Osteoblast (primary cell): ENCODE data around the gene PIH1D1. TPM values are rescaled to one million over a fixed set of nuclear protein-coding genes. Genes with fewer than 3 reads are reported as not detected.

Source experiments
- DNase-seq: peaks from one replicate; pipeline ENCODE4 v3.0.0; 2011; ENCODE audit warnings: low spot score, mixed read lengths; ENCODE audit not compliant: insufficient read length; ENCODE audit errors: missing footprints
- H2AFZ ChIP-seq: 2 replicates; pipeline ENCODE4 v1.6.0; 2011; ENCODE audit warnings: mild to moderate bottlenecking, low read length
- H3K27ac ChIP-seq: 2 replicates; pipeline ENCODE4 v1.5.1; 2011; ENCODE audit warnings: mild to moderate bottlenecking, low read depth, low read length, moderate library complexity
- H3K27me3 ChIP-seq: 2 replicates; pipeline ENCODE4 v1.6.0; 2012; ENCODE audit warnings: mild to moderate bottlenecking, control low read depth, inconsistent platforms, low read length, moderate library complexity; ENCODE audit not compliant: insufficient read depth
- H3K36me3 ChIP-seq: 2 replicates; pipeline ENCODE4 v1.5.1; 2011; ENCODE audit warnings: mild to moderate bottlenecking, low read length, control low read depth, moderate library complexity; ENCODE audit not compliant: insufficient read depth
- H3K4me1 ChIP-seq: 2 replicates; pipeline ENCODE4 v1.5.1; 2011; ENCODE audit warnings: mild to moderate bottlenecking, low read length, control low read depth, moderate library complexity; ENCODE audit not compliant: insufficient read depth
- H3K4me2 ChIP-seq: 2 replicates; pipeline ENCODE4 v1.6.0; 2011; ENCODE audit warnings: mild to moderate bottlenecking, low read length; ENCODE audit not compliant: insufficient read depth
- H3K4me3 ChIP-seq: fragments of 200-600 bp; sonication (generic); 3 replicates; pipeline ENCODE4 v1.5.1; 2012; ENCODE audit warnings: mild to moderate bottlenecking, low read length, inconsistent platforms; ENCODE audit not compliant: insufficient read depth
- H3K79me2 ChIP-seq: 2 replicates; pipeline ENCODE4 v1.6.0; 2012; ENCODE audit warnings: mild to moderate bottlenecking, low read length, control low read depth, inconsistent platforms; ENCODE audit not compliant: insufficient read depth
- H3K9me3 ChIP-seq: 2 replicates; pipeline ENCODE4 v1.5.1; 2011; ENCODE audit warnings: low read depth, low read length, control low read depth
- H4K20me1 ChIP-seq: 2 replicates; pipeline ENCODE4 v1.6.0; 2012; ENCODE audit warnings: mild to moderate bottlenecking, low read length, control low read depth; ENCODE audit not compliant: insufficient read depth
- CTCF ChIP-seq: IDR thresholded peaks from 2 replicates; pipeline ENCODE4 v1.5.1; 2011; ENCODE audit warnings: mild to moderate bottlenecking, low read depth, low read length, moderate library complexity; ENCODE audit errors: extremely low read depth
- total RNA-seq: library from RNA; depleted of rRNA; stranded (reverse); fragments of >200 nt; gene quantifications from 2 replicates; pipeline ENCODE4 v1.2.3, GENCODE V29; 2012

The PIH1D1 gene
- total RNA-seq, 1 donor, result 79.3 TPM

- Histone ChIP-seq H3K36me3 (no peaks in the 10 kb centered on the region), H3K4me2 (peak overlapping the region; percentile 94), H4K20me1 (no peaks in the 10 kb centered on the region), H3K27ac (no peak overlapping the region), H2AFZ (peak overlapping the region; percentile 92), H3K4me1 (peaks cover 10% of the 10 kb centered on the region), H3K79me2 (no peaks in the 10 kb centered on the region), H3K4me3 (peak overlapping the region; percentile 76), H3K9me3 (no peaks in the 10 kb centered on the region), H3K27me3 (peaks cover 44% of the 10 kb centered on the region)
- no peak for TF ChIP-seq CTCF
- peak; percentile 99 for DNase-seq
Observed at GRCh38 chr19:49442771-49443365, 8.7 kb downstream of the PIH1D1 start.

- Histone ChIP-seq H3K79me2 (no peaks in the 10 kb centered on the region), H3K4me2 (peak overlapping the region; percentile 94), H3K27me3 (peaks cover 49% of the 10 kb centered on the region), H3K9me3 (no peaks in the 10 kb centered on the region), H4K20me1 (no peaks in the 10 kb centered on the region), H3K4me1 (peaks cover 10% of the 10 kb centered on the region), H3K4me3 (peak overlapping the region; percentile 76), H3K27ac (no peak overlapping the region), H2AFZ (peak overlapping the region; percentile 46), H3K36me3 (no peaks in the 10 kb centered on the region)
- TF ChIP-seq CTCF, result no peak
- peak; percentile 88 for DNase-seq
Observed at GRCh38 chr19:49442354-49442753, 9.3 kb downstream of the PIH1D1 start.

GRCh38 chr19:49441960-49442350 is 9.7 kb downstream of the PIH1D1 start:
- Histone ChIP-seq H3K4me3 (peak overlapping the region; percentile 76), H3K27me3 (peaks cover 51% of the 10 kb centered on the region), H3K4me1 (peaks cover 10% of the 10 kb centered on the region), H4K20me1 (no peaks in the 10 kb centered on the region), H3K27ac (no peak overlapping the region), H3K4me2 (peak overlapping the region; percentile 94), H2AFZ (no peak overlapping the region), H3K9me3 (no peaks in the 10 kb centered on the region), H3K79me2 (no peaks in the 10 kb centered on the region), H3K36me3 (no peaks in the 10 kb centered on the region)
- no peak for TF ChIP-seq CTCF
- peak; percentile 87 for DNase-seq

GRCh38 chr19:49441210-49441959 is 10.2 kb downstream of the PIH1D1 start, which contains the start of gene SLC17A7:
SLC17A7 (minus strand) TSS chr19:49441527; CDS start chr19:49441379, 148 bp downstream.
- peak; percentile 93 for DNase-seq
- Histone ChIP-seq H3K79me2 (no peaks in the 10 kb centered on the region), H3K27me3 (peaks cover 57% of the 10 kb centered on the region), H3K9me3 (no peaks in the 10 kb centered on the region), H3K27ac (no peak within 1 kb of the TSS), H3K36me3 (no peaks in the 10 kb centered on the region), H4K20me1 (no peaks in the 10 kb centered on the region), H2AFZ (peak within 1 kb of the TSS; percentile 46), H3K4me3 (peak within 1 kb of the TSS; percentile 76), H3K4me1 (peaks cover 10% of the 10 kb centered on the region), H3K4me2 (peak within 1 kb of the TSS; percentile 94)
- no peak for TF ChIP-seq CTCF
